ENCODE measurements around the gene TMEM134.

Gene TMEM134

DNA sequence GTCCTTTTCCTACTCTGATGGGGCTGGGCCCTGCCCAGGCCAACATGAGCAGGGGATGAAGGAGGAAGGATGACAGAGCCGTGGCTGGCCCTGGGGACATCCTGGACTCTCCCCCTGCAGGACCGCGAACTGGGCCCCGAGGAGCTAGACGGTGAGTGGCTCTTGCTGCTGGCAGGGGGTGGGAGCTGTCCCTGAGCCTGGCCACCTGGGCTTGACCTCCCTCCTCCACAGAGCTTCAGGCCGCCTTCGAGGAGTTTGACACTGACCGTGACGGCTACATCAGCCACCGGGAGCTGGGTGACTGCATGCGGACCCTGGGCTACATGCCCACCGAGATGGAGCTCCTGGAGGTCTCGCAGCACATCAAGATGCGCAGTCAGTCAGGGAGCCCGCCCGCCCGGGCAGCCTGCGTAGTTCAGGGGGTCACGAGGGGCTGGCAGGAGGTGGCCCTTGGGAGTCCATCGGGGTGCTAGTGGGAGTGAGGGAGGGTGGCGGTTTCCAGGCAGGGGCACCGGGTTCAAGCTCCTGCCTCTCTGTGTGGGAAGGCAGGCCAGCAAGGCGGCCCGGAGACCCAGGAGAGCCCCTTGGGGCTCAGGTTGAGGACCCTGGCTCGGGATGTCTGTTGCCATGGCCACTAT lies 12.9 kb downstream of the TMEM134 start:
- DNase-seq = no peak

DNA sequence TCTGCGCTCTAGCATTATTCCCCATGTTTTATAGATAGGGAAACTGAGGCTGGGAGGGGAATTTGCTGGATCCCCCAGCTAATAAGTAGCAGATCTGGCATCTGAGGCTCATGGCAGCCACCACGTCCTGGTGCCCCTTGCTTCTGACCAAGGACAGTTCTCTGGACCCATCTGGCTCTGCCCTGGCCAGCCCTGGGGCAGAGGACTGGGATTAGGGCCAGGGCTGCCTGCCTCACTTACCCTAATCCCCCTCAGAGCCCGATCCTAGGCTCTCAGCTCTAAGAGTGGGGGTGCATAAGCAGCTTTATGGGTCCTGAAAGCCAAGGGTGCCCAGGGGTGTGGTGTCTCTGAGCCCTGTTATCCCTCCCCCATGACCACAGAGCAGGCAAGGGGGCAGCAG lies 14.0 kb downstream of the TMEM134 start, which contains the start of gene CABP4:
TSS of gene CABP4 (plus strand) at position 301 of the 400 bp plus-strand sequence. CDS start at position 371, 70 bp downstream.
- DNase-seq = no peak

DNA sequence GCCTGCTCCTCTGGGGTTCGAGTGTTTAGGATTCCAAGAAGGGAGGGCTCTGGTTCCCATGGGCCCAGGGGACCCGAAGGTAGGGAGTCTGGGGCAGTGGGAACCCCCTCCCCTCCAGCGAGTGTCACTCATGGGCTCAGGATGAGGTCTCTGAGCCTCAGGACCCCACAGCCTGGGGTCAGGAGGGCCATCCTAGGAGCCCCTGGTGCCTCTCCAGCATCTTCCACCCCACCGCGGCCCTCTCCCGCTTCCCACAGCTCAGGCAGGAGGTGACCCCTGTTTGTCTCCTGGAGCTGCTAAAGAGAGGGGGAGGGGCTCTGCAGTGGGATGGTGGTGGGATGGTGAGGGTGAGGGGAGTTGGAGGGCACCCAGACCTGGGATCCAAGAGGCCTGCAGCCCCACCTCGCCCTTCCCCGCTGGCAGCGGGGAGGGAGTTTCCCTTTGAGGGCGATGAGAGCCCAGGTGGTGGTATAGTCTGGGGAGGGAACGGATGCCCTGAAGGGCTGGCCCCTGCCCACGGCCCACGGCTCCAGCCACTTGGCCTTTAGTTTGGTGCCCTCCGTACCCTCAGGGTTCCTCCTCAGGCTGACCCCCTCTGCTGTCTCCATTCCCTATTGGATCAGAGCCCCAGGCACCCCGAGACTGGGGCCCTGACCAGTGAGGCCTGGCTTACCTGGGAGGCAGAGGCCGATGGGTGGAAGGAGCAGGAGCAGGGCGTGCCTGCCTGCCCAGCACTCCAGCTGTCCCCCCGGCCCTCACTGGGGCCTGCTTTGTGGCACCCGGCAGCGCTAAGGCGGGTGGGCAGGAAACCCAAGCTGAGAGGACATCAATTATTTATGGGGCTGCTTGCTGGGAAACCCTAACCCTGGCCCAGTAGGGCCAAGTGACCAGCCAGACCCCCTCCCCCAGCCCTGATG lies 15.0 kb downstream of the TMEM134 start:
- DNase-seq = no peak

DNA sequence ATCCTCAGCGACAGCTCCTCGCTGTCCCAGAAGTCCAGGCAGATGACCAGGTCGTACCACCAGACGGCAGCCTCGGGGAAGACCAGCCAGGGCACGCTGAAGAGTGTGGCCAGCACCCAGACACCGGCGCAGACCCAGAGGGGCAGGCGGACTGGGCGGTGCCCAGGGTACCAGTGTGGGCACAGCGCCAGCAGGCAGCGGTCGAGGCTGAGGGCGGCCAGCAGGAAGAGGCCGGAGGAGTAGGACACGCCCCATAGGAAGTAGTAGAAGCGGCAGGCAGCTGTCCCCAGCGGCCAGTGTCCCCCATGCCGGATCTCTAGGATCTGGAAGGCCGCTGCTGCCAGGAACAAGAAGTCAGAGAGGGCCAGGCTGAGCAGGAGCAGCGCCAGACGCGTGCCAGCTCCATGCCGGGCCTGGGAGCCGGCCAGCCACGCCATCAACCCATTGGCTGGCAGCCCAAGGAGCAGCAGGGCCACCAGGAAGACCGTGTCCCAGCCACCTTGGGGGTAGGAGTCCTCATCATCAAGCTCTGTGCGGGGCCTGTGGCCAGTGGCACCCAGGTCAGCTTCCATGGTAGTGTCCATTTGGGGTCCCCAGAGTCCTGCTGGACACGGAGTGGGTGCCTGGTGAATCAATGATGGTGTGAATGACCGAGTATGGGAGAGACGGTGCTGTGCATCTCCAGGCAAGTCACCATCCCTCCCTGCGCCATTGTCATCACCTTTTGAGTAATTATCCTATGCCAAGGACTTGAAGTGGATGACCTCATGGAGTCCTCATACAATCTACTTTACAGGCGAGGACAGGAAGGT lies 16.7 kb downstream of the TMEM134 start, which contains the start of gene GPR152:
TSS of gene GPR152 (minus strand) at position 589 of the 812 bp plus-strand sequence. CDS start at position 584, 5 bp downstream.
- no peak for DNase-seq

DNA sequence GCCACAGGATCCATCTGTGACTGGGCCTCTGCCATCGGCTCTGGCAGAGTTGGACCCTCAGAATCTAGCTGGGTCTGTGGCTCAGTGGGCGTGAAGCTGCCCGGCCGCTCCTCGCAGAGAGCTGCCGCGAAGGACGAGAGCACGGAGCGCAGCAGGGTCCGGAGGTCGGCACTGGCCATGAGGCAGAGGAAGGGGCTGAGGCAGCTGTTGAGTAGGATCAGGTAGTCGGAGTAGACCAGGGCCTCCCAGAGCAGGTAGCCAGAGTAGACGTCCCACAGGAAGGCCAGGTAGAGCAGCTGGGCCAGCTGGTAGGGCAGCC lies 17.4 kb downstream of the TMEM134 start:
- no peak for DNase-seq

DNA sequence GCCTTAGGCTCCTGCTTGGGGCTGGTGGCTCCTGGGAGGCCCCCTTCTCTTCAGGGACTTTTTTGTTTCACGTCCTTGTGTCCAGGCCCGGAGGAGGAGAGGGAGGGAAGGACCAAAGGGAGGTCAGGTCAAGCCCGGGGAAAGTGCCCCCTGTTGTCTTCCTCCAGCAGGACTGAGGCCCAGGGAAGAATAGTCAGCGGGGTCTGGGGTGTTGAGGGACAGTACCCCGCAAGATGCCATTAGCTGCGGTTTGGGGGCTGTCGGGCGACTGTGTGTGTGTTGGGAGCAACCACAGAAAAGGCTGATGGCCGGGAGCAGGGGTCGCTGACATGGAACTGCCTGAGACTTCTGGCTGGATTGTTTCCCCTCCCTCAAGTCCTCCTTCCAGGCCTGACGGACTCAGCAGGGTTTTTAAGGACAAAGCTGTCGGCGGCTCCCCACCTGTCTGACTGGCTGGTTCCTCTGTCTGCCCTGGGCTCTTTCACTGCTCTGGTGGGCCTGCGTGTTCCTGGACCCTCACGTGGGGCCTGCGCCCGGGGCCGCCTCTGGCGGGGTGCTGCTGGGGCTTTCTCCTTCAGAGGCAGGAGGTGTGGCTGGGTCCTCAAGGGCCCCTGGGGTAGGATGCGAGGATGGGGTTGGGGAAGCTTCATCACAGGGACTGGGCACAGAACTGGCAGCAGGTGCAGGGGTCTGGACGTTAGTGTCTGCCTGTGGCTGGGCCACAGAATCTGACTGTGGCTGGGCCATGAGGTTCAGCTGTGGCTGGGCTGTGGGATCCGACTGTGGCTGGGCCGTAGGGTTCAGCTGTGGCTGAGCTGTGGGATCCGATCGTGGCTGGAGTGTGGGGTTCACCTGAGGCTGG lies 18.0 kb downstream of the TMEM134 start:
- DNase-seq = no peak

DNA sequence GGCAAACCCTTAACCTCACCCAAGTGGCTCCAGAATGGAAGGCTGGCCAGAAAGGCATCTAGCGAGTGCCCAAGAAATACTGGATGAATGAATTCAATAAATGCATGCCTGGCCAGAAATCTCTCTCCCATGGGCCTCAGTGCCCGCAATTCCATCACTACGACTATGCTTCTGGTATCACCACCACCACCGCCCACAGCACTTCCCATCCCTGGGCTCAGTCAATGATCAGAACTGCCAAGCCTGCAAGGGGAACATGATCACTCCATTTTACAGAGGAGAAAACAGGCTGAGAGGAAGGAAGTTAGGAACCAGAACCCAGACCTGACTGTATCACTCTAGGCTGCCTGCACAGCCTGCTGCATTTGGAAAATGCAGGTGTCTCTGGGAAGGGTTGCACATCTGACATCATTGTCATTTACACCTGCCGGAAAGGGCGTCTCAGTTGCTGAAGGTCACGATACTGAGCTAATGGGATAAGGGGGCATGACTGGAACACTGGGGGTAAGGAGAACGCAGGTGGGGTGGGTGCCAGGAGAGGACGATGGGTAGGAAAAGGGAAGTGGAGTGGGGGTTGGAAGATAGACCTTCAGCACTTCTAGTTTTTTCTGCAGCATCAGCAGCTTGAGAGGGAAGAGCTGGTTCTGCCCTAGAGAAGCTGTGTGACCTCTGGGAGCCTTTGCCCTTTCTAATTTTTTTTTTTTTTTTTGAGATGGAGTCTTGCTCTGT lies 19.8 kb downstream of the TMEM134 start:
- peak; percentile 63 for DNase-seq

DNA sequence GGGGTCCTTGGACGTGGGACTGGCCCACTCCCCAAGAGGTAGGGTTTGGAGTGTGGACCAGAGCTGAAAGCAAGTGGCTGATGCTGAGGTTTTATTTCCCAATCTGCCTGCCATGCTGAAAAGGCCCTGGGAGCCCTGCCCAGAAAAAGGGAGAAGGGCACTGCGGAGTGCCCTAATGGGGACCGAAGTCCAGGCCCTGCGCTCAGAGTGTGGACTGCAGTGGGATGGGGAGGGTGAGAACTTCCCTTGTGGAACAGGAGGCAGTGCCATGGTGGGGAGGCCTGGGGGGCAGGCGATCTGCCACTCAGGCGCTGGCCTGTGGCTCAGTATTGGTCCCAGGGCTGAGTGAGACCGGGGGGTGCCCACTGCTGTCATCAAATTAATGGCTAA lies 20.8 kb downstream of the TMEM134 start:
- no peak for DNase-seq

DNA sequence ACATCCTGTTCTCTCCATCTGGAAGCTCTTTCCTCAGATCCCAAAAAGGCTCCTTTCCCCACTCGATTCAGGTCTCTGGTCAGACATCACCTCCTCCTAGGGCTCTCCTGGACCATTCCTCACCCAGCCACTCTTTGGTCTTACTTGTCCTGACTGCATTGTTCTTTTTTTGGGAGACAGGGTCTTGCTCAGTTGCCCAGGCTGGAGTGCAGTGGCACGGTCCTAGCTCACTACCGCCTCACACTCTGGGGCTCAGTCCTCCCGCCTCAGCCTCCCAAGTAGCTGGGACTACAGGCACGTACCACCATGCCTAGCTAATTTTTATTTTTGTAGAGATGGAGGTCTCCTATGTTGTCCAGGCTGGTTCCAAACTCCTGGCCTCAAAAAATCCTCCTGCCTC lies 23.5 kb downstream of the TMEM134 start:
- no peak for DNase-seq

DNA sequence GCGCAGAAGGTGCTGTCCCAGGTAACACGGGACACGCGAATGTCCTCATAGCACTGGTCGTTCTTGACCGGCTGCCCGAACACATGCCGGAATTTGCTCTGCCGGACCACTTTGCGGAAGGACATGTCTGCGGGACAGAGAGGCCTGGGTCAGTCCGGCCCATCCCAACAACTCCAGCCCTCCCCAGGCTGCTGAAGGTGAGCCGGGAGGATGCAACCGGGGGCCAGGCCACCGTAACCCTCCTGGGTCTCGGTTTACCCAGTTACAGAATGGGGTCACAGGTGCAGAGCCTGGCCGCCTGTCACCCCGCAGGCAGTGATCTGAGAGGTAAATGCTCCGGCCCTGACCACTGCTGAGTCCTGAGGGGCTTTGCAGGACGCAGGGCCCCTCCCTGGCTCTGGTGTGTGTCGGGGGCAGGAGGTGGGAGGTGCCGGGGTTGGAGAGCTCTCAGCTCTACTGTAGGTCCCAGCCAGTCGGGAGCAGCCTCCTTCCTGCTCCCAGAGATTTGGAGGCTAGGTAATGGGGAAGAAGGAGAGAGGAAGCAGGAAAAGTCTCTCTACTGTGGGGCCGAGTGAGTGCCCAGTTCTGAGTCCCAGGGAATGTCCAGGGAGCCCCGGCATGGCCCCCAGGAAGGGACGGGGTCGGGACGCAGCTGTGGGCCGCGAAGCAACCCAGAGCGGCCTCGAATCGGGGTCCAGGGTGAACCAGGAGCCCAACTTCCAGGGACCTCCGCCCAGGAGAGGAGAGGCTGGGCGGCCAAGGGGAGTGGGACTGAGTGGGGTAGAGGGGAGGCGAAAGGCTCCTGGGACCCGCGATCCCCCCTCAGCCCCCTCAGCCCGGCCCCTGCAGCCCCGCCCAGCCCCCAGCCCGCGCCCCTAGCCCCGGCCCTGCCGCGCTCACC lies 26.3 kb downstream of the TMEM134 start:
- no peak for DNase-seq

DNA sequence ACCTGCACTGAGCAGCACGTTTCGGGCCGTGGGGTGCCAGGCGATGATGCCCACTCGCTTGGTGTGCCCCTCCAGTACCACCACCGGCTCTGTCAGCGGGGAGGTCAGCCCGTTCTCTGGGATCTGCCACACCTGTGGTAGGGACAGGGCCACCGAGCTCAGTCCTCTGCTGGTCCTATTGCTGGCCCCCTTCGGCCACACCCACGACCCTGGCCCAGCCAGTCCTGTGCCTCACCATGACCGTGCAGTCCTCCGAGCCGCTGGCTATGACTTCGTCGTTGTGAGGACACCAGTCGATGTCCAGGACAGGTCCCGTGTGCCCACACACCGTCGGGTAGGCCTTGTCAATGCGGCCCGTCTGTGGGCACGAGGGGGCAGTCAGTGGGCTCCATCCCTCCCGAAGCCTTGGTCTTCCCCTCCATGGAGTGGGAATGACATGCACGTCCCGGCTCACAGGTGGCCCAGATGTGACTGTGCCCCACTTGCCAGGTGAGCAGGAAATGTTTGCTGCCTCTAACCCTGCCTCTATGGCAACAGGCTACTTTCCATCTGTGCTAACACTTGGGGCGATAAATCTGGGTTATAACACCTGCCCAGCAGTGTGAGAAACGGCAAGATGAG lies 27.2 kb downstream of the TMEM134 start:
- no peak for DNase-seq

DNA sequence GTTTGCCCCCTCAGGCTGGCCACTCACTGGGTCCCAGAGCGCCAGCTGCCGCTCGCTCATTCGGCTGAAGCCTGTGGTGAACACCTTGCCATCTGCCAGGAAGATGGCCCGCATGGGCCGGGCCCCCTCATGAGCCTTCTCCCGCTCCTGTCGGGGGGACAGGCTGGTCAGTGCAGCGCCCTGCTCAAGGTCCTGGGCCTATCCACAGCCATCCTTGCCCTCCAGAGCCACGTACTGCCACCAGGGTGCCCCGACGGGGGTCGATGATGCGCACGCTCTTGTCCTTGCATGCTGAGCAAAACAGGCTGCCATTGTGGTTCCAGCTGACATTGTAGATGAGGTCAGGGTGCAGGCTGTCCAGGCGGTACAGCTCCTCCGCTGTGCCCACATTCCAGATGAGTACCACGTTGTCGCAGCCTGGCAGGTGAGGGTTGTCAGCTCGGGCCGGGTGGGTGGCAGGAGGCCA lies 27.9 kb downstream of the TMEM134 start:
- DNase-seq = no peak

DNA sequence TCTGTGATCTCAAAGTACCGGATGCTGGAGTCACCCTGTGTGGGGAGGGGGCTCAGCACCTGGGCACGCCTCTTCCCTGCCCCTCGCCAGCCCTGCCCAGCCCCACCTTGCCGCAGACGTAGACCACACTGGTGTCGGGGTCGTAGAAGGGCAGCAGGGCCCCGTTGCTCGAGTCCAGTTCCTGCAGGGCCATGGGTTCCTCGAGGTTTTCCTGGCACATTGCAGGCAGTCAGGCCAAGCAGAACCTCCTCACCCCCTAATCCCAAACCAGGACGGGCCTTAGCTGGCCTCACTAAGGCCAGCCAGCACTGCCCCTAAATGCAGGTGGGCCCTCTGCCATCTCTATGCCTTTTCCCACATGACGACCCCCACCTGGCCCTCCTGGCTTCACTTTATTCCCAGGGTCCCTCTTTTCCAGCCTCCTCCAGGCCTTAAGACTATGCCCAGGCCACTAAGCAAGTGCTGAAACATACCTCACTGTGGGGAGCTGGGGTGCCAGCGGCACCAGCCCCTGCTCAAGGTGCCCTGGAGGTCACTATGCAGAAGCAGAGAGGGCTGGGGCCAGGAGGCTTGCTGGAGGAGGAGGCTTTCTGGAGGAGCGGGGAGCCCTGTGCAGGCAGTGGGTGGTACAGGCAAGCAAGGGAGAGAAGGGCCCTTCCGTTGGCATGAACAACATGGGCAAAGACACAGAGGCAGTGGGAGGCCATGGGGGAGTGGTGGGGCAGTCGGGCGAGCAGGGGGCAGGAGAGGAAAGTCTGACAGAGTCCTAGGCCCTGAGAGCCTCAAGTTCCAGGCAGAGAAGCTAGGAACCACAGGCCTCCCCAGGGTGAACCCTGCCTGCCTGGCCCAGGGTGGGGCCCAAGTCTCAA lies 28.6 kb downstream of the TMEM134 start:
- DNase-seq = no peak

DNA sequence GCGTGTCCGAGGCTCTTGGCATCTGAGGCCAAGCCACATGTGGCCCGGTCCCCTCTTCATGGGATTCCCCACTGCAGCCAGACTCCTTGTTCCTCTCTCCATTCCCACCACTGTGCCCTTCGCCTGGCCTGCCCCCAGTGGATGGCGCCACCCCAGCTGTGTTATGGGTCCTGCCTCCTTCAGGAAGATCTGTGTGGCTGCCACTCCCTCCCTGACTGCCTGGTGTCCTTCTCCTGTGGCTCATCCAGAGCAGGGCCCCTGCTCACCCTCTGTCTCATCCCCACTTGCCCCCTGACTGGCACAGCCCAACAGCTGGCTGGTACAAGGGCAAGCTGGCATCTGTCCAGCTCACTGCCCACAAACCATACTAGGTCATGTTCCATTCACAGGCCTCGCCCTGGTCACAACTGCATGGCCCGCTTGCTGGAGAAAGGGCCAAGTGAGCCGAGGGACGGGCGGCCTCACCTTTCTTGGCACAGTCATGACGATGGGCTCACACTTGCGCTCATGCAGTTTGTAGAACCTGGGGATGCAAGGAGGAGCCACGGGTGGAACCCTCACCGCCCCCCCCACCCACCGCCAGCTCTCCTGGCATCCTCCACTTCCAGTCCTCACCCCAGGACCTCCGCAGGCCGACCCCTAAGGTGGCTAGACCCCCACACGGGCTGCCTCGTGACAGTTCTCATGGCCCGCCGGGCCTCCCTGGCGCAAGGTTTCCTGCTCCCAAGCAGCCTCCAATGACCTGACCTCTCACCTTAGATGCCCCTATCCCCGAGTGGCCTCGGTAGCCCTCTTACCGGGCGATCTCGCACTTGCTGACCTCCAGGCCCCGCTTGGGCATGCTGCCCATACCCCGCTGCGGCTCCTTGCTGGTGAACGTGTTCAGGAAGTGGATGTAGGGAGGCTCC lies 29.5 kb downstream of the TMEM134 start:
- DNase-seq = peak; percentile 70

DNA sequence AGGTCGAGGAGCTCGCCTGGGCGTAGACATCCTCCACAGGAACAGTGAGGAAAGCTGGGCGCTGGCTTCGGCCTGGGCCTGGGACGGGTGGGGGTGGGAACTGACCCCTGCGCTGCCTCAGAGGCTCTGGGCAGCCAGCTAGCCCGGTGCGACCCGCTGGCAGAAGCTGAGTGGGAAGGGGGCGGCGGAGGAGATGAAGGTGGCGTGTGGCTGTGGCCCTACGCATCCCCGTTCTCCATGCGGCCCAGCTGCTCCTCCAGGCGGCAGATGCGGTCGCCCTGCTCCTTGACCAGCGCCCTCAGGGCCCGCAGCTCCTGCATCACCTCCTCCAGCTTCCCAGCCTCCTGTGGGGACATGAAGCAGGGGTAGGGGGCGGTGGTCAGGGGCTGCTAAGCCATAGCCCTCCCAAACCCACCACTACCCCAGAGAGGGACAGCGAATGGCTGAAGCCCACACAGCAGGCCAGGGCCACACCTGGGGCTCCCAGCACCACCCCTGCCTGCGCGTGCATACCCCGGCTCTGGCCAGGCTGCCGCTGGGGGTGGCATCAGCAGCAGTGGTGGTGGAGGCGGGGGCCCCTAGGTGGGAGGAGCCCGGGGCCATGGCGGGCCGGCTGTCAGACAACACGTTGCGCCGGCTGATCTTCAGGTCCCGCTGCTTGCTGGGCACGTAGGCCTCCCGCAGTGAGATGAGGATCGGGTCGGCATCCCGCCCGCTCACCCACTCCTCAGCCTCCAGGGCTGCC lies 30.7 kb downstream of the TMEM134 start:
- no peak for DNase-seq

DNA sequence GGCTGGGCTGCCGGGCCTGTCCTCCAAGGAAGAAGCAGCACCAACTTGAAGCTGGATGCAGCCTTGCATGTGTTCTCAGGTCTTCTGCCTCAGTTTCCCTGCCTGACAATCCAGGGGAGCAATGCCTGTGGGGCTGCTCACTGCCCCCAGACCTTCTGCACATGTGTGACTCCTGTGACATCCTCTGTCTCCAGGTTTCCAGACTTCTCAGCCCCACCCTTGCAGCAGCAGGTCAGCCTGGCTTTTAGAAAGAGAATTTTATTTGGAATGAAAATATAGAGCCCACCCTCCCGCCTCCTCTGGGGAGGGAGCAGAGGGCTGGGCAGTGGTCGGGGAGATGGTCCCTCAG lies 31.3 kb downstream of the TMEM134 start:
- DNase-seq = no peak

All from suppressor macrophage treated with lipopolysaccharide for 4 hours (primary cell).